Measurements from ENCODE around the gene DDX51. TPM values are rescaled to one million over a fixed set of nuclear protein-coding genes. Genes with fewer than 3 reads are reported as not detected.

DDX51 gene
- total and polyA plus RNA-seq, 2 experiments from 2014 or later = 3.7 to 7.5 TPM

GRCh38 chr12:132110677-132111076, 33.4 kb downstream of the DDX51 start:
- Histone ChIP-seq H3K4me2 (ENCODE audit: unreplicated experiment) (no peak overlapping the region), H3K4me3 (no peak overlapping the region), H3K27ac (no peak overlapping the region), H4K20me1 (ENCODE audit: insufficient read depth) (no peaks in the 10 kb centered on the region), H3F3A (ENCODE audit: insufficient read depth) (no peaks in the 10 kb centered on the region), H3K9ac (no peak overlapping the region), H3K36me3 (ENCODE audit: low read depth) (peaks cover 19% of the 10 kb centered on the region), H2AFZ (no peak overlapping the region), H3K9me2 (ENCODE audit: insufficient read depth) (no peaks in the 10 kb centered on the region), H3K4me1 (ENCODE audit: insufficient read depth) (no peaks in the 10 kb centered on the region), H3K79me2 (ENCODE audit: insufficient read depth) (peaks cover 14% of the 10 kb centered on the region), H3K9me3 (ENCODE audit: low read depth) (no peaks in the 10 kb centered on the region), H3K27me3 (replicated peaks; ENCODE audit: insufficient read depth) (no peaks in the 10 kb centered on the region)
- no peak for TF ChIP-seq EZH2phosphoT487 (IDR thresholded peaks at IDR 0.05; ENCODE audit: insufficient read depth, low read depth)
- TF ChIP-seq EZH2 (IDR thresholded peaks at IDR 0.05; ENCODE audit: insufficient read depth, poor library complexity, severe bottlenecking) = no peak
- DNase-seq = no peak
- in situ Hi-C loops (cut with MboI) = no loop called here
- 90 to 96% methylated on average over 3 of the region's 3 CpGs for WGBS, 2 experiments (ENCODE audit: low coverage in 1 of 2, low lambda C conversion rate in 2 of 2, missing lambda C conversion rate in 2 of 2)

- H3F3A ChIP-seq (ENCODE audit: insufficient read depth) = no peaks in the 10 kb centered on the region
- no peak overlapping the region for H2AFZ ChIP-seq
- H3K9me3 ChIP-seq (ENCODE audit: low read depth) = no peaks in the 10 kb centered on the region
- H3K36me3 ChIP-seq (ENCODE audit: low read depth) = peaks cover 24% of the 10 kb centered on the region
- peaks cover 21% of the 10 kb centered on the region for H3K79me2 ChIP-seq (ENCODE audit: insufficient read depth)
- H4K20me1 ChIP-seq (ENCODE audit: insufficient read depth) = no peaks in the 10 kb centered on the region
- no peaks in the 10 kb centered on the region for H3K9me2 ChIP-seq (ENCODE audit: insufficient read depth)
- in situ Hi-C loops (cut with MboI) = no loop called here
- no peak overlapping the region for H3K4me3 ChIP-seq
- no peaks in the 10 kb centered on the region for H3K27me3 ChIP-seq (replicated peaks; ENCODE audit: insufficient read depth)
- no peak overlapping the region for H3K9ac ChIP-seq
- no peak overlapping the region for H3K4me2 ChIP-seq (ENCODE audit: unreplicated experiment)
- TF ChIP-seq EZH2 (IDR thresholded peaks at IDR 0.05; ENCODE audit: insufficient read depth, poor library complexity, severe bottlenecking) = no peak
- TF ChIP-seq EZH2phosphoT487 (IDR thresholded peaks at IDR 0.05; ENCODE audit: insufficient read depth, low read depth) = no peak
- no peak for DNase-seq
- WGBS, 2 experiments (ENCODE audit: low coverage in 1 of 2, low lambda C conversion rate in 2 of 2, missing lambda C conversion rate in 2 of 2) = 84 to 91% methylated on average over 8 of the region's 8 CpGs
- no peak overlapping the region for H3K27ac ChIP-seq
- H3K4me1 ChIP-seq (ENCODE audit: insufficient read depth) = no peaks in the 10 kb centered on the region
Observed at GRCh38 chr12:132109741-132110140, 34.4 kb downstream of the DDX51 start.

GRCh38 chr12:132108211-132108832, 35.8 kb downstream of the DDX51 start:
- H3K9me2 ChIP-seq (ENCODE audit: insufficient read depth) = no peaks in the 10 kb centered on the region
- no peak overlapping the region for H3K4me3 ChIP-seq
- no peak overlapping the region for H3K4me2 ChIP-seq (ENCODE audit: unreplicated experiment)
- H3K4me1 ChIP-seq (ENCODE audit: insufficient read depth) = no peaks in the 10 kb centered on the region
- 90 to 93% methylated on average over 16 of the region's 16 CpGs for WGBS, 2 experiments (ENCODE audit: low coverage in 1 of 2, low lambda C conversion rate in 2 of 2, missing lambda C conversion rate in 2 of 2)
- H3K79me2 ChIP-seq (ENCODE audit: insufficient read depth) = peaks cover 21% of the 10 kb centered on the region
- TF ChIP-seq EZH2phosphoT487 (IDR thresholded peaks at IDR 0.05; ENCODE audit: insufficient read depth, low read depth) (no peak), EZH2 (IDR thresholded peaks at IDR 0.05; ENCODE audit: insufficient read depth, poor library complexity, severe bottlenecking) (no peak)
- peaks cover 11% of the 10 kb centered on the region for H3K36me3 ChIP-seq (ENCODE audit: low read depth)
- H2AFZ ChIP-seq = no peak overlapping the region
- H3F3A ChIP-seq (ENCODE audit: insufficient read depth) = no peaks in the 10 kb centered on the region
- no peaks in the 10 kb centered on the region for H3K27me3 ChIP-seq (replicated peaks; ENCODE audit: insufficient read depth)
- no peak overlapping the region for H3K27ac ChIP-seq
- in situ Hi-C loops (cut with MboI) = no loop called here
- no peak overlapping the region for H3K9ac ChIP-seq
- no peaks in the 10 kb centered on the region for H4K20me1 ChIP-seq (ENCODE audit: insufficient read depth)
- DNase-seq = no peak
- H3K9me3 ChIP-seq (ENCODE audit: low read depth) = no peaks in the 10 kb centered on the region

- Histone ChIP-seq H3K36me3 (ENCODE audit: low read depth) (peaks cover 11% of the 10 kb centered on the region; the same call in 1 of the 2 replicates), H3F3A (ENCODE audit: insufficient read depth) (no peaks in the 10 kb centered on the region), H3K27me3 (replicated peaks; ENCODE audit: insufficient read depth) (no peaks in the 10 kb centered on the region), H4K20me1 (ENCODE audit: insufficient read depth) (no peaks in the 10 kb centered on the region), H3K4me1 (ENCODE audit: insufficient read depth) (no peaks in the 10 kb centered on the region), H3K27ac (no peak overlapping the region), H3K79me2 (ENCODE audit: insufficient read depth) (peaks cover 26% of the 10 kb centered on the region), H3K9me2 (ENCODE audit: insufficient read depth) (no peaks in the 10 kb centered on the region), H3K9ac (no peak overlapping the region), H3K9me3 (ENCODE audit: low read depth) (no peaks in the 10 kb centered on the region), H3K4me3 (no peak overlapping the region), H3K4me2 (ENCODE audit: unreplicated experiment) (no peak overlapping the region), H2AFZ (no peak overlapping the region)
- WGBS, 2 experiments (ENCODE audit: low coverage in 1 of 2, low lambda C conversion rate in 2 of 2, missing lambda C conversion rate in 2 of 2) = 95 to 96% methylated on average over 7 of the region's 7 CpGs
- TF ChIP-seq EZH2phosphoT487 (IDR thresholded peaks at IDR 0.05; ENCODE audit: insufficient read depth, low read depth) (no peak), EZH2 (IDR thresholded peaks at IDR 0.05; ENCODE audit: insufficient read depth, poor library complexity, severe bottlenecking) (no peak)
- in situ Hi-C loops (cut with MboI) = no loop called here
- no peak for DNase-seq
Observed at GRCh38 chr12:132106921-132107320, 37.2 kb downstream of the DDX51 start.
